A549 (cell line): ENCODE results near the gene CYP8B1.

Source experiments
- EP300 ChIP-seq, 2 experiments: fragments of >200 bp; sonication (Bioruptor Twin); formaldehyde crosslinking; IDR thresholded peaks; 2 replicates in 1 of 2; 3 replicates in 1 of 2; pipeline ENCODE4 v1.6.1; 2016 to 2017
- TP53 ChIP-seq: fragments of 250-450 bp; sonication (Bioruptor Pico); IDR thresholded peaks from 2 replicates; pipeline ENCODE4 v1.5.0; 2021; ENCODE audit warnings: mild to moderate bottlenecking, moderate library complexity

- no peak for TF ChIP-seq EP300 (IDR thresholded peaks at IDR 0.05)
- no peak for TF ChIP-seq TP53 (CRISPR knock-in tag)
Measured at GRCh38 chr3:42841332-42841731, 34.3 kb downstream of the CYP8B1 start.
